Mesenchymal stem cell (in vitro differentiated cells and primary cell): ENCODE measurements around the gene UXS1.
A peak's percentile ranks its signal among the peaks of the same experiment; 100 is the strongest.

Experiments used
- DNase-seq: peaks from one replicate; pipeline ENCODE4 v3.0.0-alpha.2; 2013
- H2AFZ ChIP-seq: one replicate; pipeline ENCODE4 v1.6.1; 2013; ENCODE audit warnings: low read depth, mild to moderate bottlenecking, control low read depth, inconsistent platforms, low read length, moderate library complexity
- H2AK5ac ChIP-seq: 2 replicates; pipeline ENCODE4 v1.6.1; 2013; ENCODE audit warnings: low read length, moderate library complexity, mild to moderate bottlenecking, inconsistent platforms; ENCODE audit not compliant: severe bottlenecking
- H2BK120ac ChIP-seq: one replicate; pipeline ENCODE4 v1.6.1; 2013; ENCODE audit warnings: low read depth, mild to moderate bottlenecking, inconsistent platforms, low read length, moderate library complexity
- H2BK12ac ChIP-seq, 2 experiments: one replicate each; pipeline ENCODE4 v1.6.1; 2013; ENCODE audit warnings: inconsistent platforms in 2 of 2, low read length in 2 of 2, mild to moderate bottlenecking in 2 of 2, moderate library complexity in 2 of 2, control low read depth in 1 of 2
- H2BK15ac ChIP-seq: one replicate; pipeline ENCODE4 v1.6.1; 2013; ENCODE audit warnings: mild to moderate bottlenecking, low read depth, inconsistent platforms; ENCODE audit not compliant: poor library complexity, severe bottlenecking
- H2BK5ac ChIP-seq: 2 replicates; pipeline ENCODE4 v1.6.1; 2013; ENCODE audit warnings: low read depth, mild to moderate bottlenecking, low read length, control low read depth, inconsistent platforms; ENCODE audit not compliant: poor library complexity, severe bottlenecking
- H3K14ac ChIP-seq, 2 experiments: one replicate each; pipeline ENCODE4 v1.6.1; 2013; ENCODE audit warnings: inconsistent platforms in 2 of 2, low read length in 2 of 2, control low read depth in 1 of 2, mild to moderate bottlenecking in 1 of 2, moderate library complexity in 1 of 2
- H3K18ac ChIP-seq, 2 experiments: one replicate each; pipeline ENCODE4 v1.6.1; 2013; ENCODE audit warnings: inconsistent platforms in 2 of 2, low read length in 2 of 2, control low read depth in 1 of 2, low read depth in 1 of 2, mild to moderate bottlenecking in 1 of 2
- H3K23ac ChIP-seq, 2 experiments: one replicate each; pipeline ENCODE4 v1.6.1; 2013; ENCODE audit warnings: inconsistent platforms in 2 of 2, low read length in 2 of 2, mild to moderate bottlenecking in 2 of 2, moderate library complexity in 2 of 2, control low read depth in 1 of 2
- H3K27ac ChIP-seq: 2 replicates; pipeline ENCODE4 v1.5.1; 2013; ENCODE audit warnings: mild to moderate bottlenecking, moderate library complexity, low read length, control low read depth, inconsistent platforms; ENCODE audit not compliant: poor library complexity, severe bottlenecking
- H3K27me3 ChIP-seq, 2 experiments: 2 replicates each; pipeline versions ENCODE4 v1.6.1 to v1.7.0; 2013; ENCODE audit warnings: low read length in 2 of 2, mild to moderate bottlenecking in 2 of 2, moderate library complexity in 2 of 2, control low read depth in 1 of 2, inconsistent platforms in 1 of 2; ENCODE audit not compliant: control insufficient read depth in 1 of 2, insufficient read depth in 1 of 2
- H3K36me3 ChIP-seq, 2 experiments: 2 replicates each; pipeline versions ENCODE4 v1.6.1 to v1.7.0; 2013; ENCODE audit warnings: low read length in 2 of 2, control low read depth in 1 of 2, inconsistent platforms in 1 of 2, low read depth in 1 of 2, mild to moderate bottlenecking in 1 of 2; ENCODE audit not compliant: insufficient read depth in 2 of 2, control insufficient read depth in 1 of 2
- H3K4ac ChIP-seq, 2 experiments: one replicate each; pipeline ENCODE4 v1.6.1; 2013; ENCODE audit warnings: inconsistent platforms in 2 of 2, low read length in 2 of 2, mild to moderate bottlenecking in 2 of 2, moderate library complexity in 2 of 2, control low read depth in 1 of 2, low read depth in 1 of 2
- H3K4me1 ChIP-seq: 2 replicates; pipeline ENCODE4 v1.6.1; 2013; ENCODE audit warnings: low read depth, low read length, control low read depth; ENCODE audit not compliant: control insufficient read depth, insufficient read depth
- H3K4me2 ChIP-seq: 2 replicates; pipeline ENCODE4 v1.6.1; 2013; ENCODE audit warnings: low read length, mild to moderate bottlenecking, inconsistent platforms; ENCODE audit not compliant: poor library complexity, severe bottlenecking
- H3K4me3 ChIP-seq, 2 experiments: 2 replicates each; pipeline versions ENCODE4 v1.5.1 to v1.7.0; 2013; ENCODE audit warnings: low read length in 2 of 2, mild to moderate bottlenecking in 2 of 2, control low read depth in 1 of 2, low read depth in 1 of 2; ENCODE audit not compliant: insufficient read depth in 1 of 2
- H3K79me1 ChIP-seq: replicated peaks from 2 replicates; pipeline ENCODE4 v1.6.1; 2013; ENCODE audit warnings: mild to moderate bottlenecking, control low read depth, low read length, inconsistent platforms; ENCODE audit not compliant: poor library complexity, severe bottlenecking
- H3K9ac ChIP-seq: 2 replicates; pipeline ENCODE4 v1.7.0; 2013; ENCODE audit warnings: mild to moderate bottlenecking, low read length, moderate library complexity
- H3K9me3 ChIP-seq: 2 replicates; pipeline ENCODE4 v1.7.0; 2013; ENCODE audit warnings: mild to moderate bottlenecking, low read length; ENCODE audit not compliant: control insufficient read depth
- H4K8ac ChIP-seq: one replicate; pipeline ENCODE4 v1.6.1; 2013; ENCODE audit warnings: inconsistent platforms, mild to moderate bottlenecking, low read length, moderate library complexity
- H4K91ac ChIP-seq: one replicate; pipeline ENCODE4 v1.6.1; 2013; ENCODE audit warnings: mild to moderate bottlenecking, low read length, inconsistent platforms
- WGBS: methylation state at CpG from one replicate; pipeline ENCODE4 v1.1.7; 2013; ENCODE audit warnings: mixed read lengths; 5-methylcytosine and 5-hydroxymethylcytosine counted together

Gene UXS1

GRCh38 chr2:106094131-106094841, 99.8 kb downstream of the UXS1 start:
- Histone ChIP-seq H4K8ac (no peak overlapping the region), H3K14ac (no peak overlapping the region), H2BK12ac (no peak overlapping the region), H3K9ac (no peak overlapping the region), H2AK5ac (no peak overlapping the region), H3K23ac (no peak overlapping the region), H3K9me3 (no peaks in the 10 kb centered on the region), H3K79me1 (peaks cover under 1% of the 10 kb centered on the region), H3K4ac (no peak overlapping the region), H2BK120ac (no peak overlapping the region), H3K27ac (no peak overlapping the region), H4K91ac (no peak overlapping the region), H3K4me2 (no peak overlapping the region), H3K18ac (no peak overlapping the region), H3K4me3 (no peak overlapping the region), H3K27me3 (no peaks in the 10 kb centered on the region), H2AFZ (no peak overlapping the region), H2BK5ac (no peak overlapping the region), H3K36me3 (peaks cover 45 to 51% of the 10 kb centered on the region in 2 experiments), H3K4me1 (no peaks in the 10 kb centered on the region), H2BK15ac (no peak overlapping the region)
- no peak for DNase-seq
- WGBS: 96% methylated on average over 11 of the region's 13 CpGs

GRCh38 chr2:106090916-106091618, 103.0 kb downstream of the UXS1 start:
- Histone ChIP-seq H4K8ac (no peak overlapping the region), H3K4me2 (no peak overlapping the region), H3K36me3 (peaks cover 20 to 24% of the 10 kb centered on the region in 2 experiments), H2BK5ac (no peak overlapping the region), H3K27ac (no peak overlapping the region), H2BK120ac (no peak overlapping the region), H3K9me3 (no peaks in the 10 kb centered on the region), H4K91ac (no peak overlapping the region), H3K23ac (no peak overlapping the region), H2BK15ac (no peak overlapping the region), H3K18ac (no peak overlapping the region), H3K79me1 (no peaks in the 10 kb centered on the region), H3K14ac (peak overlapping the region in 1 of 2 experiments; percentile 26), H2AFZ (no peak overlapping the region), H2AK5ac (no peak overlapping the region), H3K4me1 (no peaks in the 10 kb centered on the region), H2BK12ac (no peak overlapping the region), H3K27me3 (no peaks in the 10 kb centered on the region), H3K4me3 (no peak overlapping the region), H3K4ac (no peak overlapping the region), H3K9ac (no peak overlapping the region)
- no peak for DNase-seq
- WGBS: 98% methylated on average over 4 of the region's 4 CpGs

GRCh38 chr2:106089611-106090010, 104.5 kb downstream of the UXS1 start:
- H3K27me3 ChIP-seq: no peaks in the 10 kb centered on the region
- no peak overlapping the region for H3K4me3 ChIP-seq
- no peak overlapping the region for H2AK5ac ChIP-seq
- no peak overlapping the region for H3K4me2 ChIP-seq
- DNase-seq: no peak
- H3K27ac ChIP-seq: no peak overlapping the region
- no peak overlapping the region for H3K9ac ChIP-seq
- H3K4ac ChIP-seq: no peak overlapping the region
- H2BK120ac ChIP-seq: no peak overlapping the region
- no peak overlapping the region for H3K23ac ChIP-seq
- H3K18ac ChIP-seq: no peak overlapping the region
- no peak overlapping the region for H2BK5ac ChIP-seq
- H3K14ac ChIP-seq: peak overlapping the region in 1 of 2 experiments; percentile 65
- H2AFZ ChIP-seq: no peak overlapping the region
- no peaks in the 10 kb centered on the region for H3K4me1 ChIP-seq
- H2BK12ac ChIP-seq: no peak overlapping the region
- H2BK15ac ChIP-seq: no peak overlapping the region
- H4K8ac ChIP-seq: no peak overlapping the region
- peaks cover 16 to 18% of the 10 kb centered on the region in 2 experiments for H3K36me3 ChIP-seq
- H3K9me3 ChIP-seq: no peaks in the 10 kb centered on the region
- H3K79me1 ChIP-seq: no peaks in the 10 kb centered on the region
- no peak overlapping the region for H4K91ac ChIP-seq
- WGBS: 55% methylated on average over 1 of the region's 1 CpG

GRCh38 chr2:106085181-106085940, 108.7 kb downstream of the UXS1 start:
- Histone ChIP-seq H3K27me3 (peaks cover 0 to 4% of the 10 kb centered on the region in 2 experiments), H3K79me1 (no peaks in the 10 kb centered on the region), H3K36me3 (peaks cover 0 to 5% of the 10 kb centered on the region in 2 experiments), H3K9ac (no peak overlapping the region), H3K4me2 (no peak overlapping the region), H3K9me3 (no peaks in the 10 kb centered on the region), H3K18ac (no peak overlapping the region), H3K4me3 (no peak overlapping the region), H2BK5ac (no peak overlapping the region), H2BK120ac (no peak overlapping the region), H3K4me1 (no peaks in the 10 kb centered on the region), H3K14ac (no peak overlapping the region), H2BK12ac (no peak overlapping the region), H4K91ac (no peak overlapping the region), H3K4ac (no peak overlapping the region), H2AFZ (no peak overlapping the region), H2BK15ac (no peak overlapping the region), H3K27ac (no peak overlapping the region), H3K23ac (no peak overlapping the region), H4K8ac (no peak overlapping the region), H2AK5ac (no peak overlapping the region)
- peak; percentile 21 for DNase-seq
- 68% methylated on average over 9 of the region's 9 CpGs for WGBS
